ENCODE results near the gene ADRA2B. TPM values are rescaled to one million over a fixed set of nuclear protein-coding genes. Genes with fewer than 3 reads are reported as not detected.

The ADRA2B gene
- total RNA-seq, 4 donors from 2014 or later: 2.1 to 6.0 (median 4.0) TPM

DNA sequence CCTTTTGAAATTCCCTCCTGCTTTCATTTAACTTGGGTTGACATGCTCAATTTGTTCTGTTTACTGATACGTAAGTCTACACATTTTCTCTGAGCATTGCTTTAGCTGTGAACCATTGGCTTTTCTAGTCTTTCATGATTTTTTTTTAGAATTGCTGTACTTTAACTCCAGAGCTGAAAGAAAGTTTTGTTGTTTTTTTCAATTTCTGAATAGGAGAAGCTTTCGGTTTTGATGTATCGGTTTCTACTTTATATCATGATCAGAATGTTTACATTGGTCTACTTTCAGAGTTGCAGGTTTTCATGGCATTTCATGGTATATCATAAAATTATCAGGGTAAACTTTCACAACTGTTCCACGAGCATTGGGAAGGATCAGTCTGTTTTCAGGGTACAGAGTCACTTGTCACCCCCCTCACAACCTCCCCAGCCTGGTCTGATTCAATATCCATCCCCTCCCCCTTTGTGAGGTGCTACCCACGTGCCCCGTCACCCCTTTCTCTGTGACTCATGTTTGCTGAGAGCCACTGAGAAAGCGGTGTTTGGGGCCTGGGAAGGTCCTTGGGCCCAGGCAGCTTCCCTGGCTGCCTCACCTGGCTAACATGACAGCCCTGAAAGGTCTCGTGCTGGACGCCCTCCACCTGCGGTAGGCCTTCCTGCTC, 14.9 kb upstream of the ADRA2B start:
- TF ChIP-seq POLR2A (IDR thresholded peaks at IDR 0.05; ENCODE audit: low read depth) (no peak), CTCF (IDR thresholded peaks at IDR 0.05) (no peak), EP300 (IDR thresholded peaks at IDR 0.05) (no peak), POLR2AphosphoS5 (IDR thresholded peaks at IDR 0.05) (no peak)
- H3K4me1 ChIP-seq: no peaks in the 10 kb centered on the region
- no peak overlapping the region for H3K27ac ChIP-seq (replicated peaks in 1 of 4)
- no peaks in the 10 kb centered on the region for H3K36me3 ChIP-seq
- WGBS: 79% methylated on average over 10 of the region's 10 CpGs
- H3K27me3 ChIP-seq: peaks cover 0 to 35% (median 0%) of the 10 kb centered on the region in 4 donors
- intact Hi-C loops (cut with DNase I): loop anchor here (10.0 kb wide), 1 partner anchor 374 kb away; the partner anchor contains the start of gene NEURL3
- DNase-seq (ENCODE audit: extremely low spot score): no peak
- H3K9me3 ChIP-seq: no peaks in the 10 kb centered on the region
- H3K4me3 ChIP-seq: no peak overlapping the region

- DNase-seq (ENCODE audit: extremely low spot score): no peak
- H3K4me1 ChIP-seq: no peaks in the 10 kb centered on the region
- H3K27me3 ChIP-seq: peaks cover 0 to 27% (median 0%) of the 10 kb centered on the region in 4 donors
- 85% methylated on average over 4 of the region's 4 CpGs for WGBS
- TF ChIP-seq POLR2A (IDR thresholded peaks at IDR 0.05; ENCODE audit: low read depth): no peak
- TF ChIP-seq POLR2AphosphoS5 (IDR thresholded peaks at IDR 0.05): no peak
- TF ChIP-seq CTCF (IDR thresholded peaks at IDR 0.05): no peak
- TF ChIP-seq EP300 (IDR thresholded peaks at IDR 0.05): no peak
- no peak overlapping the region for H3K4me3 ChIP-seq
- intact Hi-C loops (cut with DNase I): loop anchor here (10.0 kb wide), 1 partner anchor 374 kb away; the partner anchor contains the start of gene NEURL3
- H3K27ac ChIP-seq (replicated peaks in 1 of 4): no peak overlapping the region
- H3K36me3 ChIP-seq: no peaks in the 10 kb centered on the region
- no peaks in the 10 kb centered on the region for H3K9me3 ChIP-seq
These were observed 14.1 kb upstream of the ADRA2B start for GRCh38 chr2:96130483-96130882.

DNA sequence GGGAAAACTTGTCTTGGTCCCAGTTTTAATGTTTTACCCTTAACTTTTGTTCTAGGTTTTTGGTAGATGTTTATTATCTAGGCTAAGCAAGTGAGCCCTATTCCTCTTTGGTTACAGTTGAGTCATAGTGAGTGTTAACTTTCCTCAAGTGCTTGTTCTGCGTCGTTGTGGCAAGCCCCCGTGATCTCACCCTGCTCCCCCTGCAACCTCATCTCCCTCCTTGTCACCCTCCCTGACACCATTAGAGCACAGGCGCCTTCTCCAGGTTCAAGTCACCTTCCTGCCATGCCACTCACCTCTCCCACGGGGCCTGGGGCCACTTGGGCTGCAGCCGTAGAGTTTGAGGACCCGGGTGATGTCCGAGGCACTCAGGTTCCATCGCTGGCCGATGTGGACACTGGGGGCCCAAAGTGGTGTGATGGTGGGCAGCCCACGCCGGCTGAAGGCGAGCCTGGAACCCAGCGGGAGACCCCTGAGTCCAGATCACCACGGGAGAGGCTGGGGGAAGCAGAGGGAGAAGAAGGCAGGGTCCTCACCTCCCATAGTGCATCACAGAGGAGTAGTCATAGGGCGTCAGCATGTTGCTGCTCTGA, 13.3 kb upstream of the ADRA2B start:
- Histone ChIP-seq H3K27me3 (peaks cover 0 to 25% (median 0%) of the 10 kb centered on the region in 4 donors), H3K4me3 (no peak overlapping the region), H3K9me3 (no peaks in the 10 kb centered on the region), H3K27ac (replicated peaks in 1 of 4) (no peak overlapping the region), H3K4me1 (no peaks in the 10 kb centered on the region), H3K36me3 (no peaks in the 10 kb centered on the region)
- no peak for TF ChIP-seq POLR2AphosphoS5 (IDR thresholded peaks at IDR 0.05)
- TF ChIP-seq EP300 (IDR thresholded peaks at IDR 0.05): no peak
- TF ChIP-seq CTCF (IDR thresholded peaks at IDR 0.05): no peak
- TF ChIP-seq POLR2A (IDR thresholded peaks at IDR 0.05; ENCODE audit: low read depth): no peak
- 88% methylated on average over 14 of the region's 16 CpGs for WGBS
- no peak for DNase-seq (ENCODE audit: extremely low spot score)
- intact Hi-C loops (cut with DNase I): loop anchor here (10.0 kb wide), 1 partner anchor 375 kb away; the partner anchor contains the start of gene NEURL3

GRCh38 chr2:96128456-96128855, 12.1 kb upstream of the ADRA2B start:
- intact Hi-C loops (cut with DNase I): no loop called here
- Histone ChIP-seq H3K4me3 (no peak overlapping the region), H3K4me1 (no peaks in the 10 kb centered on the region), H3K27me3 (peaks cover 0 to 19% (median 0%) of the 10 kb centered on the region in 4 donors), H3K27ac (replicated peaks in 1 of 4) (no peak overlapping the region), H3K9me3 (no peaks in the 10 kb centered on the region), H3K36me3 (no peaks in the 10 kb centered on the region)
- no peak for DNase-seq (ENCODE audit: extremely low spot score)
- no peak for TF ChIP-seq CTCF (IDR thresholded peaks at IDR 0.05)
- TF ChIP-seq POLR2AphosphoS5 (IDR thresholded peaks at IDR 0.05): no peak
- TF ChIP-seq EP300 (IDR thresholded peaks at IDR 0.05): no peak
- no peak for TF ChIP-seq POLR2A (IDR thresholded peaks at IDR 0.05; ENCODE audit: low read depth)
- 86% methylated on average over 6 of the region's 6 CpGs for whole genome bisulfite sequencing

All from esophagus muscularis mucosa (tissue), 4 donors.